ENCODE measurements around the gene CCDC169.

GRCh38 chr13:36329361-36329760, 31.7 kb upstream of the CCDC169 start:
- TF ChIP-seq EZH2 (IDR thresholded peaks at IDR 0.05; ENCODE audit: borderline replicate concordance, low read depth, low read length, severe bottlenecking) (no peak), POLR2A (IDR thresholded peaks at IDR 0.05; ENCODE audit: low read depth, low read length) (no peak), CTCF (IDR thresholded peaks at IDR 0.05; ENCODE audit: extremely low read depth in 1 of 2, insufficient read depth in 1 of 2, low read depth in 1 of 2, low read length in 2 of 2) (no peak), POLR2AphosphoS5 (IDR thresholded peaks at IDR 0.05; ENCODE audit: insufficient read depth, low read depth, low read length) (no peak), MAX (IDR thresholded peaks at IDR 0.05; ENCODE audit: insufficient read depth, insufficient read length) (no peak)
